HepG2 (cell line): ENCODE measurements around the gene ETS1. TPM values are rescaled to one million over a fixed set of nuclear protein-coding genes. Genes with fewer than 3 reads are reported as not detected.

ENCODE experiments used
- ATAC-seq: fragments of 200-7000 bp; cut with Tn5 transposase; 3 replicates; pipeline ENCODE4 v1.9.1; 2020; ENCODE audit warnings: mild to moderate bottlenecking, moderate library complexity
- BruUV-seq: library from RNA; stranded (reverse); fragments of 400-500 nt; replicated peaks from 2 replicates; lab custom pipeline; 2021; lab: Mats Ljungman, UMichigan
- CTCF ChIA-PET: fragments of 300-600 bp; formaldehyde crosslinking; extraction: SDS; loops from one replicate; lab custom pipeline; 2021; ENCODE audit warnings: low total read pairs, inconsistent platforms, low intra/inter-chr PET ratio; lab: Yijun Ruan, JAX
- POLR2A ChIA-PET: fragments of 350-600 bp; sonication (Branson Sonifier 250); formaldehyde crosslinking; loops from one replicate; lab custom pipeline; 2020; ENCODE audit warnings: antibody characterized with exemption, inconsistent platforms; lab: Yijun Ruan, JAX
- DNase-seq: peaks from one replicate; pipeline ENCODE4 v3.0.0-alpha.2; 2015; ENCODE audit warnings: low spot score
- FAIRE-seq: peaks from 3 replicates; lab custom pipeline; 2011; peaks lifted over from hg19 to GRCh38; lab: Jason Lieb, UNC
- H2AFZ ChIP-seq: one replicate; pipeline ENCODE4 v1.6.1; 2011; ENCODE audit warnings: low read length, inconsistent platforms
- H3K27ac ChIP-seq: fragments of 300-600 bp; 3 replicates; pipeline ENCODE4 v1.8.0; 2011; ENCODE audit warnings: mixed run types, mild to moderate bottlenecking, mixed read lengths, low read length, inconsistent platforms; ENCODE audit not compliant: insufficient read depth; ENCODE audit errors: extremely low read length
- H3K27me3 ChIP-seq, 2 experiments: fragments of 200-600 bp in 1 of 2; 2 replicates in 1 of 2; 3 replicates in 1 of 2; pipeline versions ENCODE4 v1.6.0 to v1.8.0; 2011; ENCODE audit warnings: low read length in 2 of 2, mild to moderate bottlenecking in 2 of 2, moderate library complexity in 2 of 2, inconsistent platforms in 1 of 2; ENCODE audit not compliant: insufficient read depth in 2 of 2, control insufficient read depth in 1 of 2
- H3K36me3 ChIP-seq, 2 experiments: fragments of 200-600 bp in 1 of 2; replicated peaks in 1 of 2; 2 replicates in 1 of 2; 3 replicates in 1 of 2; pipeline versions ENCODE4 v1.5.1 to v1.8.0; 2011; ENCODE audit warnings: low read length in 2 of 2, inconsistent platforms in 1 of 2; ENCODE audit not compliant: insufficient read depth in 2 of 2, control insufficient read depth in 1 of 2
- H3K4me1 ChIP-seq: 2 replicates; pipeline ENCODE4 v1.5.1; 2012; ENCODE audit warnings: low read length, inconsistent platforms; ENCODE audit not compliant: insufficient read depth
- H3K4me2 ChIP-seq: 2 replicates; pipeline ENCODE4 v1.6.0; 2011; ENCODE audit warnings: low read depth, low read length, inconsistent platforms
- H3K4me3 ChIP-seq, 3 experiments: fragments of 200-600 bp in 1 of 3; sonication (generic), shearing (Covaris generic) in 1 of 3; replicated peaks in 1 of 3; 2 replicates each; pipeline ENCODE4 v1.5.1; 2011 to 2016; ENCODE audit warnings: low read length in 3 of 3, inconsistent platforms in 2 of 3, low read depth in 2 of 3, mild to moderate bottlenecking in 2 of 3, control low read depth in 1 of 3, mixed read lengths in 1 of 3; ENCODE audit not compliant: insufficient read depth in 1 of 3
- H3K79me2 ChIP-seq: one replicate; pipeline ENCODE4 v1.6.1; 2011; ENCODE audit warnings: low read length, inconsistent platforms; ENCODE audit not compliant: insufficient read depth
- H3K9ac ChIP-seq: 2 replicates; pipeline ENCODE4 v1.6.0; 2011; ENCODE audit warnings: mild to moderate bottlenecking, low read depth, low read length, inconsistent platforms; ENCODE audit not compliant: insufficient read depth
- H3K9me3 ChIP-seq: 2 replicates; pipeline ENCODE4 v1.5.1; 2012; ENCODE audit warnings: mild to moderate bottlenecking, low read length
- H4K20me1 ChIP-seq: 2 replicates; pipeline ENCODE4 v1.6.0; 2011; ENCODE audit warnings: inconsistent platforms, mild to moderate bottlenecking, low read length, moderate library complexity; ENCODE audit not compliant: insufficient read depth
- CC2D1A ChIP-seq: sonication (generic); formaldehyde crosslinking; IDR thresholded peaks from 2 replicates; pipeline ENCODE4 v1.8.1; 2023; ENCODE audit warnings: mild to moderate bottlenecking, missing genetic modification reagents
- CEBPB ChIP-seq: IDR thresholded peaks from 2 replicates; pipeline ENCODE4 v1.6.1; 2011; ENCODE audit warnings: low read depth, low read length, improper control_type of control experiment, borderline replicate concordance
- MTA1 ChIP-seq: sonication (generic); formaldehyde crosslinking; IDR thresholded peaks from 2 replicates; pipeline ENCODE4 v1.4.0; 2020; ENCODE audit warnings: missing genetic modification reagents, mild to moderate bottlenecking, borderline replicate concordance
- NCOA2 ChIP-seq: sonication (generic); formaldehyde crosslinking; IDR thresholded peaks from 2 replicates; pipeline ENCODE4 v1.8.0; 2022; ENCODE audit warnings: inconsistent platforms
- NFKBIZ ChIP-seq: IDR thresholded peaks from 2 replicates; pipeline ENCODE4 v1.6.1; 2018; ENCODE audit warnings: missing genetic modification reagents, missing compliant biosample characterization
- NR3C1 ChIP-seq: sonication (generic); formaldehyde crosslinking; IDR thresholded peaks from 2 replicates; pipeline ENCODE4 v1.4.0; 2020; ENCODE audit warnings: missing genetic modification reagents
- SMYD3 ChIP-seq: sonication (generic); formaldehyde crosslinking; IDR thresholded peaks from 2 replicates; pipeline ENCODE4 v1.8.1; 2023; ENCODE audit warnings: mild to moderate bottlenecking, missing genetic modification reagents
- SUZ12 ChIP-seq: fragments of 150-350 bp; IDR thresholded peaks from 2 replicates; pipeline ENCODE4 v1.6.1; 2014; ENCODE audit warnings: low read depth, low read length
- WIZ ChIP-seq: sonication (generic); formaldehyde crosslinking; IDR thresholded peaks from 2 replicates; pipeline ENCODE4 v1.5.1; 2020; ENCODE audit warnings: mild to moderate bottlenecking, missing genetic modification reagents
- ZMAT3 ChIP-seq: sonication (generic); formaldehyde crosslinking; conservative IDR thresholded peaks from 2 replicates; pipeline ENCODE4 v1.7.0; 2021; ENCODE audit warnings: missing genetic modification reagents
- ZNF12 ChIP-seq: sonication (generic); formaldehyde crosslinking; IDR thresholded peaks from 2 replicates; pipeline ENCODE4 v1.5.0; 2020; ENCODE audit warnings: missing genetic modification reagents
- ZNF30 ChIP-seq: sonication (generic); formaldehyde crosslinking; IDR thresholded peaks from 2 replicates; pipeline ENCODE4 v1.5.0; 2020; ENCODE audit warnings: mild to moderate bottlenecking, missing genetic modification reagents
- ZNF460 ChIP-seq: sonication (generic); formaldehyde crosslinking; IDR thresholded peaks from 2 replicates; pipeline ENCODE4 v1.5.1; 2020; ENCODE audit warnings: missing genetic modification reagents, mild to moderate bottlenecking, borderline replicate concordance
- ZNF562 ChIP-seq: sonication (generic); formaldehyde crosslinking; IDR thresholded peaks from 2 replicates; pipeline ENCODE4 v1.8.0; 2022; ENCODE audit warnings: missing genetic modification reagents, borderline replicate concordance
- WGBS: methylation state at CpG from one replicate; pipeline ENCODE4 v1.1.6; 2017; ENCODE audit warnings: low lambda C conversion rate; 5-methylcytosine and 5-hydroxymethylcytosine counted together
- in situ Hi-C: cut with HindIII; loops from 2 replicates; pipeline ENCODE4 v1.10.0; 2017; ENCODE audit warnings: low pct_unique_long_range_greater_than_20kb; ENCODE audit not compliant: extremely low pct_ligation_motif_present
- intact Hi-C: fragments of 100-400 bp; cut with micrococcal nuclease; formaldehyde crosslinking; loops from one replicate; pipeline ENCODE4 v1.10.0; 2022; ENCODE audit not compliant: unreplicated experiment
- polyA plus RNA-seq, 8 experiments: library from polyadenylated mRNA; depleted of rRNA in 3 of 8; stranded (reverse) in 7 of 8; unstranded in 1 of 8; fragments of >200 nt; fragmentation: Illumina TruSeq in 4 of 8; extraction: Trizol in 4 of 8; gene quantifications; 2 replicates each; pipeline versions ENCODE4 v1.2.1 to v1.2.3, GENCODE V29; 2011 to 2016; ENCODE audit warnings: low read depth in 4 of 8, missing spikeins in 1 of 8, mixed read lengths in 1 of 8; ENCODE audit not compliant: insufficient read depth in 1 of 8
- total RNA-seq, 5 experiments: library from RNA; depleted of rRNA; stranded (reverse); fragments of >200 nt; fragmentation: Illumina TruSeq; extraction: Trizol; gene quantifications; 2 replicates each; pipeline ENCODE4 v1.2.3, GENCODE V29; 2016; ENCODE audit warnings: low read depth in 1 of 5
- TF ChIP-seq, protein P1 (sequence below): fragments of 450-650 bp; IDR thresholded peaks from 2 replicates; pipeline ENCODE4 v1.6.1; 2017; ENCODE audit warnings: mild to moderate bottlenecking
- TF ChIP-seq, protein P2 (sequence below): sonication (generic); formaldehyde crosslinking; IDR thresholded peaks from 2 replicates; pipeline ENCODE4 v1.5.1; 2020; ENCODE audit warnings: mild to moderate bottlenecking, missing genetic modification reagents, borderline replicate concordance

The ETS1 gene
- total and polyA plus RNA-seq, 2 of the 13 experiments (the other 11 are each of a cell fraction or from before 2014, with no cell fraction given): 0.18 to 0.34 TPM

DNA sequence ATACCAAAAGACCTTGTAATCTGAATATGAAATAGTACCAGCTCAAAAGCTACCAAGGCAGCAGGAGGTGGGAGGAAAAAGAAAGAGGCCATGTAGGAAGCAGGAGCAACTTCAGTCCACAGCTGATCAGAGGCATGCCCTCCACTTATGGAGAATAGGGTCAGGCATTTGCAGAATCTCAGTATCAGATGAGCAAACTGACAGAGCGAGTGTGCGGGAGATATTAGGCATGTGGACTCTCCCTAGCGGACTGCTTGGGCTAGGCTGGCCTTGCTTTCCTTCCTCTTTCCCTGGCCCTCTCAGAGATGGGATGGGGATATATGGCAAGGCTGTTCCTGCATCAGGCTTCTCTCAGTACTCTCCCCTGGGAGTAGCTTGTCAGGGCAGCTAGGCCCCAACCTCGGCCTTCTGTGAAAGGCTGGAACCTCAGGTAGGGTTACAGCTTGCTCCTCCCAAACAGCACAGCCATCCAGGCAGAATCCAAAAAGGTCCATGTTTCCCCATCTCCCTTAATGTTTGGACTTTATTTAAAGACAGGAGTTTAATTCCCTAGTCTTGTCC lies 37.0 kb downstream of the ETS1 start:
- intact Hi-C loops (no loop called here), in situ Hi-C loops (no loop called here)
- no TSS peak for BruUV-seq
- Histone ChIP-seq H3K4me2 (no peak overlapping the region), H3K9ac (no peak overlapping the region), H3K4me1 (no peaks in the 10 kb centered on the region), H3K27ac (no peak overlapping the region), H4K20me1 (no peaks in the 10 kb centered on the region), H3K9me3 (no peaks in the 10 kb centered on the region), H3K79me2 (no peaks in the 10 kb centered on the region), H2AFZ (no peak overlapping the region), H3K27me3 (peaks cover 2 to 13% of the 10 kb centered on the region in 2 experiments; a peak in 2 of 5 replicates), H3K36me3 (no peaks in the 10 kb centered on the region), H3K4me3 (no peak overlapping the region)
- DNase-seq (no peak), FAIRE-seq (no peak), ATAC-seq (no peak)
- WGBS: 67% methylated on average over 4 of the region's 4 CpGs
- CTCF ChIA-PET: no interaction called here
- no peak for TF ChIP-seq ZMAT3 (CRISPR knock-in tag)
- TF ChIP-seq CEBPB: no peak
- TF ChIP-seq, protein P1, sequence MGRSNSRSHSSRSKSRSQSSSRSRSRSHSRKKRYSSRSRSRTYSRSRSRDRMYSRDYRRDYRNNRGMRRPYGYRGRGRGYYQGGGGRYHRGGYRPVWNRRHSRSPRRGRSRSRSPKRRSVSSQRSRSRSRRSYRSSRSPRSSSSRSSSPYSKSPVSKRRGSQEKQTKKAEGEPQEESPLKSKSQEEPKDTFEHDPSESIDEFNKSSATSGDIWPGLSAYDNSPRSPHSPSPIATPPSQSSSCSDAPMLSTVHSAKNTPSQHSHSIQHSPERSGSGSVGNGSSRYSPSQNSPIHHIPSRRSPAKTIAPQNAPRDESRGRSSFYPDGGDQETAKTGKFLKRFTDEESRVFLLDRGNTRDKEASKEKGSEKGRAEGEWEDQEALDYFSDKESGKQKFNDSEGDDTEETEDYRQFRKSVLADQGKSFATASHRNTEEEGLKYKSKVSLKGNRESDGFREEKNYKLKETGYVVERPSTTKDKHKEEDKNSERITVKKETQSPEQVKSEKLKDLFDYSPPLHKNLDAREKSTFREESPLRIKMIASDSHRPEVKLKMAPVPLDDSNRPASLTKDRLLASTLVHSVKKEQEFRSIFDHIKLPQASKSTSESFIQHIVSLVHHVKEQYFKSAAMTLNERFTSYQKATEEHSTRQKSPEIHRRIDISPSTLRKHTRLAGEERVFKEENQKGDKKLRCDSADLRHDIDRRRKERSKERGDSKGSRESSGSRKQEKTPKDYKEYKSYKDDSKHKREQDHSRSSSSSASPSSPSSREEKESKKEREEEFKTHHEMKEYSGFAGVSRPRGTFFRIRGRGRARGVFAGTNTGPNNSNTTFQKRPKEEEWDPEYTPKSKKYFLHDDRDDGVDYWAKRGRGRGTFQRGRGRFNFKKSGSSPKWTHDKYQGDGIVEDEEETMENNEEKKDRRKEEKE: no peak
- TF ChIP-seq NR3C1 (CRISPR knock-in tag): no peak
- no peak for TF ChIP-seq ZNF12
- TF ChIP-seq NCOA2 (CRISPR knock-in tag): no peak
- no peak for TF ChIP-seq CC2D1A
- TF ChIP-seq WIZ (CRISPR knock-in tag): no peak
- no peak for TF ChIP-seq SMYD3 (CRISPR knock-in tag)
- TF ChIP-seq ZNF30 (CRISPR knock-in tag): no peak
- no peak for TF ChIP-seq ZNF460
- TF ChIP-seq SUZ12: no peak
- TF ChIP-seq, protein P2, sequence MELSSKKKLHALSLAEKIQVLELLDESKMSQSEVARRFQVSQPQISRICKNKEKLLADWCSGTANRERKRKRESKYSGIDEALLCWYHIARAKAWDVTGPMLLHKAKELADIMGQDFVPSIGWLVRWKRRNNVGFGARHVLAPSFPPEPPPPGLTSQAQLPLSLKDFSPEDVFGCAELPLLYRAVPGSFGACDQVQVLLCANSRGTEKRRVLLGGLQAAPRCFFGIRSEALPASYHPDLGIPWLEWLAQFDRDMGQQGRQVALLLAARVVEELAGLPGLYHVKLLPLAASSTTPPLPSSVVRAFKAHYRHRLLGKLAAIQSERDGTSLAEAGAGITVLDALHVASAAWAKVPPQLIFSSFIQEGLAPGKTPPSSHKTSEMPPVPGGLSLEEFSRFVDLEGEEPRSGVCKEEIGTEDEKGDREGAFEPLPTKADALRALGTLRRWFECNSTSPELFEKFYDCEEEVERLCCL: no peak
- TF ChIP-seq ZNF562 (CRISPR knock-in tag): no peak
- no peak for TF ChIP-seq NFKBIZ (CRISPR knock-in tag)
- no peak for TF ChIP-seq MTA1 (CRISPR knock-in tag)
- POLR2A ChIA-PET: no interaction called here
